ENCODE results near the gene ASS1. TPM values are rescaled to one million over a fixed set of nuclear protein-coding genes. Genes with fewer than 3 reads are reported as not detected.
A peak's percentile ranks its signal among the peaks of the same experiment; 100 is the strongest.

Gene ASS1
- total RNA-seq, 1 experiment from 2014 or later, result 255 TPM

DNA sequence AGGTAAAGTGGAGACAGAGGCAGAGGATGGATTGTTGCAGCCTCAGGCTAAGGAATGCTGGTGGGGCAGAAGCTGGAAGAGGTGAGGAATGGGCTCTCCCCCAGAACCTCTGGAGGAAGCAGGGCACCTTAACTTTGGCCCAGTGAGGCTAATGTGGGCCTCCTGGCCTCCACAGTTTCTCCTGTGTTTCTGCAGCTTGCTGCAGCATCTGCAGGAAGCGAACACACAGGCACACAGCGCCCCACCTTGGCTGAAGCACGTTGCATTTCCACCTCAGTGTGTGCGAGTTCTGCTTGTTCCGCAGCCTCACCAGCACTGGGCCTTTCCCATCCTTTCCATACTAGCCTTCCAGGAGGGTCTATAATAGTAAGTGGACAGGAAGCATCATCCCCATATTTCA, 27.2 kb upstream of the ASS1 start:
- no peaks in the 10 kb centered on the region for H3K9me3 ChIP-seq (ENCODE audit: insufficient read depth, low read depth)
- peaks cover 15% of the 10 kb centered on the region for H3K4me1 ChIP-seq (replicated peaks; ENCODE audit: insufficient read depth)
- no peak overlapping the region for H3K4me2 ChIP-seq
- H3K27me3 ChIP-seq (ENCODE audit: insufficient read depth, low read depth), result no peaks in the 10 kb centered on the region
- no peaks in the 10 kb centered on the region; the same call in none of the 2 replicates for H3F3A ChIP-seq (ENCODE audit: insufficient read depth, low read depth)
- no peak for TF ChIP-seq EZH2 (IDR thresholded peaks at IDR 0.05; ENCODE audit: low read depth)
- TF ChIP-seq, protein P1, sequence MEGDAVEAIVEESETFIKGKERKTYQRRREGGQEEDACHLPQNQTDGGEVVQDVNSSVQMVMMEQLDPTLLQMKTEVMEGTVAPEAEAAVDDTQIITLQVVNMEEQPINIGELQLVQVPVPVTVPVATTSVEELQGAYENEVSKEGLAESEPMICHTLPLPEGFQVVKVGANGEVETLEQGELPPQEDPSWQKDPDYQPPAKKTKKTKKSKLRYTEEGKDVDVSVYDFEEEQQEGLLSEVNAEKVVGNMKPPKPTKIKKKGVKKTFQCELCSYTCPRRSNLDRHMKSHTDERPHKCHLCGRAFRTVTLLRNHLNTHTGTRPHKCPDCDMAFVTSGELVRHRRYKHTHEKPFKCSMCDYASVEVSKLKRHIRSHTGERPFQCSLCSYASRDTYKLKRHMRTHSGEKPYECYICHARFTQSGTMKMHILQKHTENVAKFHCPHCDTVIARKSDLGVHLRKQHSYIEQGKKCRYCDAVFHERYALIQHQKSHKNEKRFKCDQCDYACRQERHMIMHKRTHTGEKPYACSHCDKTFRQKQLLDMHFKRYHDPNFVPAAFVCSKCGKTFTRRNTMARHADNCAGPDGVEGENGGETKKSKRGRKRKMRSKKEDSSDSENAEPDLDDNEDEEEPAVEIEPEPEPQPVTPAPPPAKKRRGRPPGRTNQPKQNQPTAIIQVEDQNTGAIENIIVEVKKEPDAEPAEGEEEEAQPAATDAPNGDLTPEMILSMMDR (conservative IDR thresholded peaks at IDR 0.05), result 0 out of 2 replicates have a peak, but pooled peaks have one; percentile 29
- no peak overlapping the region for H2AFZ ChIP-seq
- no TSS peak for BruUV-seq (replicated peaks)
- ChIA-PET CTCF (interaction anchor here (0.7 kb wide), 1 partner anchor 307 kb away, joined by 6 read pairs; no protein-coding TSS in a partner anchor), POLR2A (ENCODE audit: unreplicated experiment) (no interaction called here)
- intact Hi-C loops (cut with micrococcal nuclease; ENCODE audit: unreplicated experiment), result loop anchor here (1.0 kb wide), 1 partner anchor 310 kb away; no protein-coding TSS in a partner anchor
- no peak overlapping the region for H3K27ac ChIP-seq
- H3K36me3 ChIP-seq (ENCODE audit: low read depth), result no peaks in the 10 kb centered on the region
- no peaks in the 10 kb centered on the region for H4K20me1 ChIP-seq (ENCODE audit: insufficient read depth)
- no peaks in the 10 kb centered on the region for H3K9me2 ChIP-seq (ENCODE audit: insufficient read depth)
- H3K79me2 ChIP-seq (ENCODE audit: low read depth), result no peaks in the 10 kb centered on the region
- no peak overlapping the region for H3K4me3 ChIP-seq
- peak in 1 of 2 experiments; percentile 32 for DNase-seq

DNA sequence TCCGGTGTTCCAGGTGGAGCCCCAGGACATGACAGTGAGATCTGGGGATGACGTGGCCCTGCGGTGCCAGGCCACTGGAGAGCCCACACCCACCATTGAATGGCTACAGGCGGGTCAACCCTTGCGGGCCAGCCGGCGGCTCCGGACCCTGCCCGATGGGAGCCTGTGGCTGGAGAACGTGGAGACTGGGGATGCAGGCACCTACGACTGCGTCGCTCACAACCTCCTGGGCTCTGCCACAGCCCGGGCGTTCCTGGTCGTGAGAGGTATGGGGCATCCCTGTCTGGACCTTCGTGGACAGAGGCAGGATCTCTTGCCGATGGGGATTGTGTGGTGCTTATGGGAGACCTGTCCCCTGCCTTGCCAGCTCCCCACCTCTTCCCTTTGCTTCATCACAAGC, 26.0 kb upstream of the ASS1 start:
- Histone ChIP-seq H3K4me3 (no peak overlapping the region), H3K4me1 (replicated peaks; ENCODE audit: insufficient read depth) (peaks cover 15% of the 10 kb centered on the region), H3K36me3 (ENCODE audit: low read depth) (no peaks in the 10 kb centered on the region), H3K27me3 (ENCODE audit: insufficient read depth, low read depth) (no peaks in the 10 kb centered on the region), H4K20me1 (ENCODE audit: insufficient read depth) (no peaks in the 10 kb centered on the region), H2AFZ (no peak overlapping the region), H3F3A (ENCODE audit: insufficient read depth, low read depth) (no peaks in the 10 kb centered on the region; the same call in 1 of the 2 replicates), H3K27ac (no peak overlapping the region), H3K4me2 (no peak overlapping the region), H3K9me2 (ENCODE audit: insufficient read depth) (no peaks in the 10 kb centered on the region), H3K79me2 (ENCODE audit: low read depth) (no peaks in the 10 kb centered on the region), H3K9me3 (ENCODE audit: insufficient read depth, low read depth) (no peaks in the 10 kb centered on the region)
- ChIA-PET POLR2A (ENCODE audit: unreplicated experiment) (no interaction called here), CTCF (no interaction called here)
- DNase-seq, result no peak
- intact Hi-C loops (cut with micrococcal nuclease; ENCODE audit: unreplicated experiment), result no loop called here
- no TSS peak for BruUV-seq (replicated peaks)
- TF ChIP-seq, protein P1 (conservative IDR thresholded peaks at IDR 0.05), result no peak
- no peak for TF ChIP-seq EZH2 (IDR thresholded peaks at IDR 0.05; ENCODE audit: low read depth)

DNA sequence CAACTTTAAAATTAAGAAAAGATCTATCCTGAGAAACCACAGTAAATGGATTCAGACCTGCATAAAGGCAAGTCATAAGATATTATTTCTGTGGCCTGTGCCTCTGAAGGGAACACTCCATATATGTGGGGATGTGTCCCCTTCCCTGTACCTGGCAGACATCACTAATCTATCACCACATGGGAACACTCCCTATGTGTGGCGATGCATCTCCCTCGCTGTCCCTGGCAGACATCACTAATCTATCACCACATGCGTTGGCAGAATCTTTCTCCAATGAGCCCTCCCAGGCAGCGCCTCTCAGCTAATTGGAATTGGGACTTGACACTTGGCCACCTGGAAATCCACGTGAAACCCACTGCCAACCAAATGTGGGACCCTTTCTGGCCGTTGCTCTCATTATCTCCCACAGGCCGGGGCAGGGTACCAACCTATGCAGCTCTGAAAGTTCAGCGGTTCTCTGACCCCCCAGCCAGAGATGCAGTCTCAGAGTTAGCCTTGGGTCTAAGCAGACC, 25.2 kb upstream of the ASS1 start:
- H3K36me3 ChIP-seq (ENCODE audit: low read depth), result no peaks in the 10 kb centered on the region
- POLR2A ChIA-PET (ENCODE audit: unreplicated experiment), result no interaction called here
- CTCF ChIA-PET, result no interaction called here

More for the DNA sequence above, 25.2 kb upstream of the ASS1 start:
- Histone ChIP-seq H3K27ac (no peak overlapping the region), H3K9me3 (ENCODE audit: insufficient read depth, low read depth) (no peaks in the 10 kb centered on the region), H2AFZ (no peak overlapping the region), H4K20me1 (ENCODE audit: insufficient read depth) (no peaks in the 10 kb centered on the region), H3F3A (ENCODE audit: insufficient read depth, low read depth) (no peaks in the 10 kb centered on the region; the same call in 1 of the 2 replicates), H3K4me3 (no peak overlapping the region), H3K4me1 (replicated peaks; ENCODE audit: insufficient read depth) (peaks cover 9% of the 10 kb centered on the region), H3K9me2 (ENCODE audit: insufficient read depth) (no peaks in the 10 kb centered on the region), H3K27me3 (ENCODE audit: insufficient read depth, low read depth) (no peaks in the 10 kb centered on the region), H3K79me2 (ENCODE audit: low read depth) (no peaks in the 10 kb centered on the region), H3K4me2 (no peak overlapping the region)
- TF ChIP-seq, protein P1 (conservative IDR thresholded peaks at IDR 0.05), result no peak
- TF ChIP-seq EZH2 (IDR thresholded peaks at IDR 0.05; ENCODE audit: low read depth), result no peak
- DNase-seq, result no peak
- BruUV-seq (replicated peaks), result no TSS peak
- intact Hi-C loops (cut with micrococcal nuclease; ENCODE audit: unreplicated experiment), result no loop called here

Data from PC-9 (cell line).